NCI-H2227 (cell line): Measurements from ENCODE around the gene CREM.
"Not testable (repeated sequence)": the region's sequence is repeated elsewhere in the genome, so short reads cannot be mapped to it uniquely, and the experiment has no call there.

Source experiments
- DNase-seq: peaks from one replicate; lab custom pipeline; 2025; ENCODE audit not compliant: unreplicated experiment; lab: John Stamatoyannopoulos, UW

The CREM gene

GRCh38 chr10:35126530-35127288, at the start of gene CREM:
CREM (plus strand) TSS chr10:35126846; CDS start chr10:35137836, 10,990 bp downstream.
- peak; percentile 97 for DNase-seq

GRCh38 chr10:35079265-35079664, 47.4 kb upstream of the CREM start:
- no peak for DNase-seq

- DNase-seq = no peak
These were observed 46.9 kb upstream of the CREM start for GRCh38 chr10:35079763-35080162.

- DNase-seq = not testable (repeated sequence)
These were observed 46.4 kb upstream of the CREM start for GRCh38 chr10:35080261-35080660.

- DNase-seq = no peak
These were observed 43.4 kb upstream of the CREM start for GRCh38 chr10:35083242-35083641.

- DNase-seq = no peak
These were observed 37.0 kb upstream of the CREM start for GRCh38 chr10:35089611-35090161.

GRCh38 chr10:35090162-35090954, 36.3 kb upstream of the CREM start, which contains the start of gene CUL2:
CUL2 (minus strand) TSS chr10:35090341; CDS start chr10:35071317, 19,024 bp downstream.
- DNase-seq = peak; percentile 86

- no peak for DNase-seq
These were observed 34.5 kb upstream of the CREM start for GRCh38 chr10:35091994-35092790.

GRCh38 chr10:35092851-35093250, 33.8 kb upstream of the CREM start:
- DNase-seq = no peak

- DNase-seq = no peak
These were observed 30.3 kb upstream of the CREM start for GRCh38 chr10:35096312-35096711.

GRCh38 chr10:35097510-35097909, 29.1 kb upstream of the CREM start:
- no peak for DNase-seq

GRCh38 chr10:35103882-35104281, 22.8 kb upstream of the CREM start:
- DNase-seq = no peak

- no peak for DNase-seq
These were observed 14.1 kb upstream of the CREM start for GRCh38 chr10:35112571-35112970.

GRCh38 chr10:35119378-35119777, 7.3 kb upstream of the CREM start:
- no peak for DNase-seq

- DNase-seq = no peak
These were observed 2.1 kb upstream of the CREM start for GRCh38 chr10:35124540-35124939.

- DNase-seq = no peak
These were observed 550 bp upstream of the CREM start for GRCh38 chr10:35126062-35126529.

- DNase-seq = peak; percentile 58
These were observed 744 bp downstream of the CREM start for GRCh38 chr10:35127289-35127891.

GRCh38 chr10:35129185-35129674, 2.6 kb downstream of the CREM start:
- DNase-seq = no peak

GRCh38 chr10:35130663-35131062, 4.0 kb downstream of the CREM start:
- DNase-seq = no peak

- no peak for DNase-seq
These were observed 6.1 kb downstream of the CREM start for GRCh38 chr10:35132727-35133126.
